UCSD-AML1 (cell line): ENCODE results near the gene RAB1A.

Experiments
- DNase-seq: peaks from one replicate; lab custom pipeline; 2025; ENCODE audit not compliant: unreplicated experiment; lab: John Stamatoyannopoulos, UW

RAB1A gene

DNA sequence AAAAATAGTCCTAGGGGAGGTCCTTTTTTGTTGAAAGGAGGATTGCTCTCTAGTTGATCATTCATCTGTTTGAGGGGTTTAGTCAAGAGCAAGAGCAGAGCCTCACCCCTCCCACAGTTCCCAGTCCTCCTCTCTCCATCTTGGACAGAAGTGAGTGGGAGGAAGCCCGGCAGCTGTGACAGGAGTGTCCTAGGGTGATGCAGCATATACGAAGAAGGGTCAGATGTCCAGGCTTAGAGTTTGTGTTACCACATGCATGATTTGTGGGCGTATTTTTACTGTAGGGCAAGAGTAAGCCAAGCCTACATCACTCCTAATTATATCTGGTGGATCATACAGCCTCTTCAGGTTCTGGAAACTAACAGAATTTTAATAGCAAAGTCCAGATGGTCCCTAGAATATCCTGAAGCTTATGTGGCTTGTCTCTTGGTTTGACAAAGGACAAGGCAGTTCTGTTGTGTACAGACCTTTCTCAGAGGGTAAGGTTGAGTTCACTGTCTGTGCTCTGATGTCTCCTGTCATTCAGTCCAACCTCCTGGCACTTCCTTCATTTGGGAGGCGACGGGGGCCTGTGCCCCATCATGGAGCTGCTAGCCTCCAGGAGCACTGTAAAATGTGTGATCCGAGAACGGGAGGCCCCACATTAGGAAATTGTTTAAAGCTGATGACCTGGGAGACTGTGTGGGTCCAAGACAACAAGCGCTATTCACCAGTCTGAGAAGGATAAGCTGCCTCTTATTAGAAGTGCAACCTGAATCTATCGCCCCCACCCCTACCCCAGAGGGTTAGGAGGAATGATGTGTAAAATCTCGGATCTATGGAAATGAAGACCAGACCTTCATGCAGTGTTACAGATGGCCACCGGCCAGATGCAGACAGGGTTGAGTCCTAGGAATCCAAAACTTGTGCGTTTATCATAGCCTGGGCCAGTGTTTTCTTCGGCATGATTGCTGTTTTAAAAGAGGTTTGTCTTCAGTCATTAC, 66.8 kb downstream of the RAB1A start:
- no peak for DNase-seq

DNA sequence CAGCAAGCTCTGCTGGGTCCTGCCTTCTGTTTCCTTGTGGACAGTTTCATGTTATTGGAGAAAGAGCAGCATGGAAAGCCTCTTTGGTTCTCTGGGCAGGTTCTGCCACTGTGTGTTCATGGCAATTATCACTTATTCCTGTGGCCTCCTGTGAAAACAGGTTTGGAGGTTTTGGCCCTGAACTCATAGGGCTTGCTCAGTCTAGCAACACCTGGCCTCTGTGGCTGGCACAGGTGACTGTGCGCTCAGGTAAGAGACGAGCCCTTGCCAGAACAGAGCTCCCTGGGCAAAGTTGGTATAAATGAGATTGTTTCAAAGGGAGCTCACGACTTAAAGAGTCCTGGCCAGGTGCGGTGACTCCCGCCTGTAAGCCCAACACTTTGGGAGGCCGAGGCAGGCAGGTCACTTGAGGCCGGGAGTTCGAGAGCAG, 68.0 kb downstream of the RAB1A start:
- DNase-seq, result no peak

DNA sequence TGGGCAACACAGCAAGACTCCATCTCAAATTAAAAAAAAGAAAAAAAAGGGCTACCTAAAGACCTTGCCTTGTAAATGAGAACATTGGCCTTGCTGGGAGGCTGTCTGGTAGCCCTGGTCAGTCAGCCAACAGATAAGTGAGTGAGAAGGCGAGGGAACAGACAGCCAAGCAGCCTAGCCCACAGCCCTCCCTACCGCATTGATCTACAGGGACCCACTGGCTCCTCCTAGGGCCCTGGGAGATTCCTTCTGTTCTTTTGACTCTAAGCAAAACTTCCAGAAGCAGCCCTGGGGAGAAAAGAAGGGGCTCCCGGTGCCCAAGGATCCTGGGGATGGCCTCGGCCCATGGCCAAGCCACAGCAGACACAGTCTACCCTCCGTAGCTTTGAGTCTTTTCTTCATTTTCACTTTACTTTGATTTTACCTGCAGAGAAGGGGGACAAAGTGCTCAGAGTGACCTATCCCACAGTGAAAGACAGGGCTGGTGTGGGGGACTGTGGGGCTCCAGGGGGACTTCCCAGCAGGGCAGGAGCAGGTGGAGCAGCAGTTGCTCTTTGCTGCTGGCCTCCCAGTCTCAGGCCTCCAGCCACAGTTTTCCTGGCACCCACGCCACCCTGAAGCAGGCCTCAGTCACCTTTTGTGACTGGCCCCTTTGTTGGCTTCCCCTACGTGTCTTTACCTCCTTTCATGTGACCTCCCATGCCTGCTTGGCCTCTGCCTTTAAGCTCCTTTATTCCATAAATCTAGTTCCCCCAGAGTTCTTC, 68.6 kb downstream of the RAB1A start:
- no peak for DNase-seq

DNA sequence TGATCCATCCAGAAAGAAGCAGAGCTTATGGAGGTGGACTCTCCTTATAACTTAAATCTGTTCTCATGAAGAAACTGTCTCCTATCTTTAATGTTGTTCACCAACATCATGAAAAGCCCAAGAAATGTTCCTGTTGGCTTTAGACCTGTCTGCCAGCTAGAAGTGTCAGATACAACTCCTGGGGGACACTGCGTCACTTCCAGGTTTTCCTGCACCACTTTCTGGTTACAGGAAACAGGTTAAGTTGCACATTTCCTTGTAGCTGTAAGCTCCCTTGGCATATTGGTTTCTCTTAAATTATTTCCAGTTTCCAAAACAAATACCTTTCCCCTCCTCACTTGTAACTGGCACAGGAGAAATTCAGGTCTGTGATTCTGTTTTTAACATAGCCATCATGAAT, 70.8 kb downstream of the RAB1A start:
- no peak for DNase-seq

DNA sequence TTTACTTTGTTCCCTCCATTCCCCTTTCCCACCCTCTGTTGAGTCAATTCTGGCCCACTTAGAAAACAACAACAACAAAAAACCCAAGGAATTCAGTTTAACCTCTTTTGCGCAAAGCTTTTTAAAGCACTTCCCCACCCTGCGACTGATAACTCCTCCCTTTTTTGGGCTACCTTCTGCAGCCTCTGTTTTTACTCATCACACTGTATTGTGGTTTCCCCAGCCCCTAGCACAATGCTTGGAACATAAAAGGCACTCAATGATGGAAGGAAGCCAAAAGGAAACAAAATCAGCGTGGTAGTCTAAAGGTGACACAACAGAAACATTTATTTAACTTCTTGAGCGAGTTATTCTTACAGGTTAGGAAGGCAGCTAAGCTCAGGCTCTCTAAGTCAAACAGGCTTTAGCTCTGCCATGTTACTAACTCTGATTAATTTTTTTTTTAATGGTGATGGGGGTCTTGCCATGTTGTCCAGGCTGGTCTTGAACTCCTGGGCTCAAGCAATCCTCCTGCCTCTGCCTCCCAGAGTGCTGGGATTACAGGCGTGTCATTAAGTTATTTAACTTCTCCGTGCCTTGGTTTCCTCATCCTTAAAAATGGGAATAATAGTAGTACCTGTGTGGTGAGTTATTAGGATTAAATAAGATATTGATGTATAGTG, 72.4 kb downstream of the RAB1A start:
- DNase-seq, result no peak

DNA sequence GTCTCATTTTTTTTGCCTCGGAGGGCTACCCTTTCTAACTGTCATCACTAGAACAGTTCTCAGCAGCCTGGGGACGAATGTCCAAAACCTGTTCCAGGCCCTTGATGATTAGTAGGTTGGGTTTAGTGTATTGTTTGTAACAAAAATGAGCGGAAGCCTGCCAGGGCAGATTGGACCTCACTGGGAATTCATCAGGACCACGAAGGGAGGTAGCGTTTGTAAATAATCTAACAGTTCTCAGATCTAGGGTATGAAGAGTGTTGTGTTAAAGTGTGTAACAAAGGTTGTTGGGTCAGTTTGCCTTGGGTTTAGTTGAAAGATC, 72.9 kb downstream of the RAB1A start:
- DNase-seq, result no peak

DNA sequence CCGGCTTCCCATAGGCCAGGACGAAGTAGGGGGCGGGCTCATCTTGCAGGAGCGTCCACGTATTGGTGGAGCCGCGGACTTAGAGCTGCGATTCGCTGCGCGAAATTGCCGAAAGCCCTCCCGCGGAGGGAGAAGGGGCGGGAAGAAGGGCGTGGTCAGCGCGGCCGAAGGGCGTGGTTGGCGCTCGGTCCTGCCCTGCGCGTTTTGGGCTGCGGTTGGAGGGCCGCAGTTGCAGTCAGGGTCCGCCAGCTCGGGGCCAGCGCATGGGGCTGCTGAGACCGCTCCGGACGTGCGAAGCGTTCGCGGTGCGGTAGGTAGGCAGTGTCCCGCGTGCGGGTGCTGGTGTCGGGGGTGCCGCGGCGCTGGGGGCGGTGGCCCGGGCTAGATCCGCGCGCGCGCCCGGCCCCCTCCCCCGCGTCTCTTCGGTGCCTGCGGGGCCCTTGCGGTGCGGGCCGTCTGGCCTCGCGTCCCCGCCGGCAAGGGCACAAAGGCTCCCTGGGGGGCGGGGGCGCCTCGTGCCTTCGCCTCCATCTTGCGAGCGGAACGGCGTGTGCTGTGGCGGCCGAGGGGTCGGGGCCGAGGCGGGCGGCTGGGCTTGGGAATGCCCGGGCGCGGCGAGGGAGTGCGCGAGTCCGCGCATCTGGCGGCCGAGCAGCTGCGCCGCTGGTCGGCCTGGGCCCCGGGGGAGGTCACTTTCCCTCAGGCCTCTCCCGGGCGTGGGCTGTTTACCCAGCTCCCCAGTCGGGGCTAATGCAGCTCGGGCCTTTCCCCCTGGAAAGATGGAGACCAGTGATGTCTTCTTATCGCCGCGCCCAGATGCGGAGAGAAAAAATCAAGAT, 73.5 kb downstream of the RAB1A start, which contains the start of gene CEP68:
Gene CEP68, plus strand, starts transcription at position 202 of the 839 bp plus-strand sequence. CDS start 13,029 bp downstream, outside the sequence.
- DNase-seq, result peak; percentile 97

DNA sequence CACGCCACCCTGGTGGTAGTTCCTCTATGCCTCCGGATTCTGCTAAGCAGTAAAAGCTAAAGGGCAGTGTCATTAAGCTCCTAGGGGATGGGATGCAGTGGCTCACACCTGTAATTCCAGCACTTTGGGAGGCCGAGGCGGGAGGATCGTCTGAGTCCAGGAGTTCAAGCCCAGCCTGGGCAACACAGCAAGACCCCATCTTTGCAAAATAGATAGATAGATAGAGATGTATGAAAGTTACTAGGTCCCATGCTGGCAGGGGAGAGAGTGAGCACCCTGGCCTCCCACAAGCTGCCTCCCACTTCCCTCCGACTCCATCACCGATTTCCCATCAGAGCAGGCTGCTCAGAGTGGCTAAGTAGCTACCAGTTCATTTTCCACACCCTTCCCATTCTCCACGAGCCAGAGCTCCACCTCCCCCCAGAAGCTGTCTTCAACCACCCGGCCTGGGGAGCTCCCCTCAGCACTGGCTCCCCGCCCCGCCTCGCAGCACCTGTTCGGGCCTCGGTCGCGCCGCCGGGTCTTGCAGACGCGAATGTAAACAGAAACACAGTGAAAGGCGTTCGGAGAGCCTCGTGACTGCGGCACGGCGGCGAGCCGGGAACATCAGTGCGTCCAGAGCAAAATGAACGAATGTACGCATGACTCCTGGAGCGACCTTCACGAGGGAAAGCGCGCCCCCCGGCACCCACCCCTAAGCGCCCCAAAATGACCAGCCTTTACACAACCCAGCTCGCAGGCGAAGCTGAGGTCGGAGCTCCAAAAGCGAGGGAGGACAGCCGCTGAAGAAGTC, 74.3 kb downstream of the RAB1A start:
- DNase-seq, result no peak

DNA sequence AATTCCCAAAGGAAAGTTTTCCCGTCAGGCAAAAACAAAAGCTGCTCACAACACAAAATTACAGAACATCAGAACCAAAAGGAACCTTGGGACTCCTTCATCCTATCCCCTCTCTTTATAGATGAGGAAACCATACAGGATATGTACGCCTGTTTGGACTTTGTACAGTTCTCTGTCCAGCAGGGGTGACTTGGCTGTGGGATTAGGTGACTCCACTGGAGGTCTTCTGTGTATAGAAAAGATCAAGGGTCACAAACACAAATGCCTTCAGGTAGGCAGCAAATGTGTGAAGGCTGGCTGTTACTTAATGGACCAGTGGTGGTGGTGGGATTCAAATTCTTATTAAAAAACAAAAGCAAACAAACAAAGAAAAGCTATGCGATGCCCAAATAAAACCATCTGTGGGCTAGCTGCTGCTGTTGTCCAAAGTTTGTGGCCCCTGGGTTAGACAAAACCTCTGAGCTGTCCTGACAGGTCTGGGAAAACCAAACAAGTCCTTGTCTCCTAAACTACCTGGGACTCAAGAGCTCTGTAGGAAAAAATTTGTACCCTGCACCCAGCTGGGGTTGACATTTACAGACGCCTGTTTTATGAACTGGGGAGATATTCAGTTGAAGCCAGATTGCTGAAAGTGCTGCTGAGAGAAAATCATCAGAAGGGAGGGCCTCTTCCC, 75.0 kb downstream of the RAB1A start:
- no peak for DNase-seq

DNA sequence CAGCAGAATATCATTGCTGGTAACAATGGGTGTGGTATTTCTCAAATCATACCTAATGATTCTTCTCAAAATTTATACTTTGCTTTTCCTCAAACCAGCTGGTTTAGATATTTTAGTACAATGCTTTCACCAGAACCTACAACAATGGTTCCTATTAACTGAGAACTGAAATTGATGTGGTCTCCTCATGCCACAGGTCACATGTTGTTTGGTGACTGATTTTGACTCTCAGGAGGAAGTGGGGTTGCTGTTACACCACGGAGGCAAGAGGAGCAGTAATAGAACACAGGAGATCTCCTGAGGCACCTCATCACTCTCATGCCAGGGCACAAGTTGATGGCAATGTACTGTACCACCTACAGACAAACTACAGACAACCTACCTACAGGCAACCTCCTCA, 76.7 kb downstream of the RAB1A start:
- DNase-seq, result no peak

DNA sequence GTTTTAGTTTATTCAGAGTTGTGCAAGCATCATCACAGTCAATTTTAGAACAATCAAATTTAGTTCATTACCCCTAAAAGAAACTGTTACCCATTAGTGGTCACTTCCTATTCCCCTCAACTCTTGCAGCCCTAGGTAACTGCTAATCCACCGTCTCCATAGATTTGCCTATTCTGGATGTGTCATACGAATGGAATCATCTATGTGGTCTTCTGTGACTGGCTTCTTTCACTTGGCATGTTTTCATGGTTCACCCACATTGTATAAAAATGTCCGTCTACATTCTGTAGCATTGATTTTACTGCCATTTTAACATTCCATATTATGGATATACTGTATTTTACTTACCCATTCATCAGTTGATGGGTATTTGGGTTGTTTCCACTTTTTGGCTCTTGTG, 79.0 kb downstream of the RAB1A start:
- no peak for DNase-seq

DNA sequence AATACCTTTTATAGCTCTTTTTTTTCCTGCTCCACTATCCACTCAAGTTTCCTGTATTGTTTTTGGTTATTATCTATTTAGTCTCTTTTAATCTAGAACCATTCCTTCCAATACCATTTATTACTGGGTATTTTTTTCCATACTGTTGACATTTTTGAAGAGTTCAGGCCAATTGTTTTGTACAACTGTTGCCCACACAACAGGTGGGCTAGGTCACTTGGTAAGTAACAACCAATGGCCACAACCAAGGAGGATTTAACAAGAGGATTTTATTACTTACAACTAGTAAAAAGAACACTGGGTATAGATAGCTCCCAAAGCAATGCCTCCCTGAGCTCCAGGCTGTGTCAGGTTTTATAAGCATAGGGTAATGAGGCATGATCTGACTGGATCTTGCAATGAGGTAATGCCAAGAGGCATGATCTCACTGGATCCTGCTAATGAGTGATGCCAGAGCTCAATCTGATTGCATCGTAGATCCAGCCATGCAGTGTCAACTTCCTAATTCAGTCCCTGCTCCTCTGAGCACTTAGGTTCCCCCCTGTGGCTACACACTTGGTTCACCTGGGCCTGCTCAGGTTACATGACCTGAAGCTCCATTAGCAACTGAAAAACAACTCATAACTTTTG, 80.8 kb downstream of the RAB1A start:
- no peak for DNase-seq

DNA sequence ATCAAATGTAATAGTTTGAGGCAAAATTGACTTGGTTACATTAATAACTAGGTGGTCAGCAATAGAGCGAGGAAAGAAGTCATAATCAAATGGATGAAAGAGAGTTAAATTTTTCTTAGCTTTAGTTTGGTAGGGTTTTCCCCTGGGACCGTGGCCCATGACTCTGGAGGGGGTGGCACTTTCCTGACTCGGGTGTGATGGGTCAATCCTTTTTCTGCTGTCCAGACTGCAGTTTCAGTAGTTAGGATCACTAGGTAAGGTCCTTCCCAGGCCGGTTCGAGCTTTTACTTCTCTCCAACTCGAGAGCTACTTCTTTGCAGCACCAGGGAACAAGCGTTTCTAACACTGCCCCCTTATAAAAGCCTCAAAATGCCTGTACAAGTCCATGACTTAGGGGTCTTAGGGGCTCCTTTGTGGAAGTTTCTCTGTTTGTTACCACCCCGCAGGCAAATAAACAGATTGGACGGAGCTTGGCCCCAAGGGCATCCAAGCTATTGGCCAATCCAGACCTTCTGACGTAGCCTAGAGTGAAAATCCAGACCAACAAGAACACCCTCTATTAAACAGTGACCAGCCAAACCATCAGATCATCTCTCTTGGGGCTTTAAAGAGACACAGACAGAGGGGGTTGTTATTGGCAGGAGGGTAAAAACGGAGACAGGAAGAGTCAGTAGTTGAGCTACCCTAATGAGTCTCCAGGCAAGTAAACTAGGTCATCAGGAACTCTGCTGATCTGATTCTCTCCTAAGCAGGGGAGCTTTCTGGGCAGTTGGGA, 83.1 kb downstream of the RAB1A start:
- no peak for DNase-seq

DNA sequence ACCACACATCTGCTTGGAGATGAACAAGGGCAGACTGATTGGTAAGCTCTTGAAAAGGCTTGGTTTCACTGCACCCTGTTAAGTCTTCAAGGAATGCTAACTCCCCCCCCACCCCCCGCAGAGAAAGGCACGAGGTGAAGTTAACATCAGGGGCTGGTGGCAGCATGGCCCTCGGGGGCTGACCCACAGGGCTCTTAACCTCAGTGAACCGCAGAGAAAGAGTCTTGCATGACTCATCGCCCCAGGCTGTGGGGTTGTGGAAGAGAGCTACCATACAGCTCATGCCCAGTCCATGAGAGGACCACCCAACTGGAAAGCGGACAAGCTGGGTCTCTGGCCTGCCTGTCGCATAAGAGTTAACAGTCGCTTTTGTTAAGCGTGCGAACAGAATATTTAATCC, 84.3 kb downstream of the RAB1A start:
- DNase-seq, result no peak

DNA sequence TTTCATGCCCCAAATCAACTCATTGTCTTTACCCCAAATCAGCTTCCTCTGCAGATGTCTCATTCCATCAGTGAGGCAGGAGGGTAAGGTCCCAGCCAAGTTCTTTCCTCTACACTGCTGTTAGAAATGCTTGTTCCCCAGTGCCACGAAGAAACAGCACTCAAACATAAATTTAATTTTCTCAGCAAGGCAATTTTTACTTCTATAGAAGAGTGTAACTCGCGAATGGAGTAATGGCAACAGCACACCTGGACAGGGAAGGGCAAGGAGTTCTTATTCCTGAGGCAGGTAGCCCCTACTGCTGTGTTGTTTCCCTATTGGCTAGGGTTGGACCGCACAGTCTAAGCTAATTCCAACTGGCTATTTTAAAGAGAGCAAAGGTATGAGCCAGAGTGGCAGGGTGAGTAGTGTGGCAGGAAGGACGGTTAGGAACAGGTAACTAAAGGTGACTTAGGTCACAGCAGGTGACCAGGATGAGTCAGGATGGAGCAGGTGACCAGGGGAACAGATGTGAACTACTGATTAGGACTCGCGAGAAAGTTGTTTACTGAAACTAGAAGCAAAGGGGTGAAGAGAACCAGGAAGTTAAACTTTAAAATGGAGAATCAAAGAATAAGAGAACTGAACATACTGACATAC, 85.7 kb downstream of the RAB1A start:
- no peak for DNase-seq

DNA sequence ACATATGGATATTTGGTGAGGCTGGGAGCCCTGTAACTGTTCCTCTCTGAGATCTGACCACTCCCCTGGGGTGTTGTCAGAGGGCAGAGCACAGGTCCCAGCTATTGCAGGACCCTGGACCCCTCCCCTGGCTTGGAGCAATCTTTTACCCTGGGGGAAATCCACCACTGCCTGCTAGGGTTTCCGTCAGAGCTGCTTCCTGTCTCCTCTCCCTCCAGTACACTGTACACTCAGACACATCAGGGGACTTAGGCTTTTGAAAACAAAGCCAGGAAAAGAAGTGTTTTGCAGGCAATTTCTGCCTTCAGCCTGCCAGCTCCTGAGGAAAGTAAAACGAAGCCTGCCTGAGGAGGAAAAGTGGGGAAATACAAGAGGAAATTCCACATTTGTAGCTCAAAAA, 86.9 kb downstream of the RAB1A start:
- peak; percentile 34 for DNase-seq

DNA sequence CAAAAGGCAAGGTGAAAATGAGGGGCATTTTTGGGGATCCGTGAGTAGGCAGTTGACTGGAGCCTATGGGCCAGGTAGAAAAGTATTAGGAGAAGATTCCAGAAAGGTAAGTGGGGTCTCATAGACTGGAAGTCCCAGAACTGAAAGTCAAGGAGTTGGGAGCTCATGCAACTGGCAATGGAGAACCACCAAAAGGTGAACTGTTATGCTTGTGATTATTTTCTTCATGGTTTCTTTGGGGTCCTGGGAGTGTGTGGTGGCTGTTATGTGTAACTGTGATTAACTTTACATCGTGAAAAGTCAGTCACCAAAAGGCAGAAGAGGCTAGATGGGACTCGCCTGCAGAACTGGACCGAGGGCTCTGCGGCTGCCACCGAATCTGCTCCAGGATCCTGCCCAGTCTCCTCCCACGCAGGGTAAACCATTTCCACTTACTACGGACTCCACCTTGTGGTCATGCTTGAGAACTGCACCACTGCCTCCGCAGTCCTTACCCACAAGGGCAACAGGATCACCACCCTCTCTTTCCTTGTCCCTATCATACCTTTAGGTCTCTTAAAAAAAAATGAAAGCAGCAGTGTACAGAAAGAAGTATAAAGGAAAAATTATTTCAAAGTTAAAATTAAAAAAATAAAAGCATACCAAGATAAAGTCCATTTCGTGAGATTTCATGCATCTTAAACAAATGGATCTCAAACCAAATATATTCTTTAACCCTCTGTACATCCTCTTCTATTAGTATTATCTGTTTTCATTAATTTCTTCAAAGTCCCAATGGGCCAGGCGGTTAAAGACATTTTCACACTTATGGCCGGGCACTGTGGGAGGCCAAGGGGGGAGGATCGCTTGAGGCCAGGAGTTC, 89.3 kb downstream of the RAB1A start:
- DNase-seq, result peak; percentile 71
